ENCODE measurements around the gene ATP7B. TPM values are rescaled to one million over a fixed set of nuclear protein-coding genes. Genes with fewer than 3 reads are reported as not detected.

The ATP7B gene
- total and polyA plus RNA-seq, 2 of the 4 experiments (the other 2 are of a cell fraction): 2.7 to 2.9 TPM

GRCh38 chr13:51961493-51962403 is 49.5 kb downstream of the ATP7B start:
- no peaks in the 10 kb centered on the region for H3K36me3 ChIP-seq (ENCODE audit: control insufficient read depth, insufficient read depth, low read length)

More at GRCh38 chr13:51961493-51962403, 49.5 kb downstream of the ATP7B start:
- no peak overlapping the region for H4K91ac ChIP-seq (ENCODE audit: insufficient read depth, low read depth, low read length)
- no peak overlapping the region for H3K18ac ChIP-seq (ENCODE audit: low read depth, low read length)
- no peak overlapping the region for H3K56ac ChIP-seq (ENCODE audit: extremely low read depth, insufficient read depth, low read length)
- no peaks in the 10 kb centered on the region for H3K9me3 ChIP-seq (ENCODE audit: control insufficient read depth, insufficient read depth, low read length)
- 100% methylated on average over 2 of the region's 5 CpGs; no CpG with 5 or more reads in 1 of the 2 experiments for WGBS, 2 experiments (ENCODE audit: extremely low coverage in 2 of 2, insufficient read length in 1 of 2)
- no peak overlapping the region for H4K8ac ChIP-seq (ENCODE audit: low read depth in 2 of 2, low read length in 2 of 2)
- intact Hi-C loops (cut with micrococcal nuclease) (no loop called here), dilution Hi-C loops (cut with HindIII; ENCODE audit: low sequenced_read_pairs, unreplicated experiment) (no loop called here), in situ Hi-C loops (cut with MboI; ENCODE audit: low sequenced_read_pairs) (no loop called here)
- no peak overlapping the region for H3K27ac ChIP-seq (ENCODE audit: insufficient read depth, low read length)
- no peak overlapping the region for H2AK5ac ChIP-seq (ENCODE audit: low read depth, low read length)
- H3K14ac ChIP-seq (replicated peaks; ENCODE audit: low read depth, low read length): no peak overlapping the region
- no peaks in the 10 kb centered on the region for H3K79me1 ChIP-seq (ENCODE audit: low read depth in 1 of 2, low read length in 2 of 2)
- no peak overlapping the region for H2AFZ ChIP-seq (replicated peaks; ENCODE audit: low read length, poor library complexity)
- no peak overlapping the region for H3K9ac ChIP-seq (ENCODE audit: low read depth, low read length)
- no TSS peak for BruUV-seq (replicated peaks)
- no peak overlapping the region for H3K4me2 ChIP-seq (ENCODE audit: low read depth, low read length)
- POLR2A ChIA-PET (ENCODE audit: unreplicated experiment): no interaction called here
- no peak overlapping the region for H4K5ac ChIP-seq (ENCODE audit: low read depth, low read length)
- DNase-seq (no peak), ATAC-seq (ENCODE audit: low read depth) (no peak)
- no peak overlapping the region for H3K4ac ChIP-seq (ENCODE audit: low read depth, low read length)
- CTCF ChIA-PET: interaction anchor here (0.6 kb wide), 1 partner anchor 155 kb away, joined by 3 read pairs; no protein-coding TSS in a partner anchor
- H2BK15ac ChIP-seq (ENCODE audit: low read depth, low read length): no peak overlapping the region
- H2BK5ac ChIP-seq (ENCODE audit: low read depth, low read length, poor library complexity, severe bottlenecking): no peak overlapping the region
- H3K23ac ChIP-seq (ENCODE audit: low read depth, low read length): no peak overlapping the region
- no peak overlapping the region for H2BK120ac ChIP-seq (ENCODE audit: low read depth, low read length)
- no peaks in the 10 kb centered on the region for H3K27me3 ChIP-seq (ENCODE audit: control insufficient read depth, insufficient read depth, low read length)
- no peaks in the 10 kb centered on the region for H4K20me1 ChIP-seq (ENCODE audit: insufficient read depth, low read length)
- no peak overlapping the region for H2AK9ac ChIP-seq (replicated peaks; ENCODE audit: low read depth, low read length, poor library complexity)
- H3K4me3 ChIP-seq (ENCODE audit: insufficient read depth, low read depth, low read length): no peak overlapping the region
- H2BK20ac ChIP-seq (ENCODE audit: low read depth, low read length): no peak overlapping the region
- no peaks in the 10 kb centered on the region for H3K4me1 ChIP-seq (ENCODE audit: control insufficient read depth, insufficient read depth, low read length)
- no peaks in the 10 kb centered on the region for H3K9me1 ChIP-seq (ENCODE audit: insufficient read depth, low read length)
- no peak for TF ChIP-seq RFX5 (IDR thresholded peaks at IDR 0.05; ENCODE audit: low read depth, low read length)
- no peak for TF ChIP-seq SMC3 (IDR thresholded peaks at IDR 0.05; ENCODE audit: low read depth, low read length)
- TF ChIP-seq MXI1 (IDR thresholded peaks at IDR 0.05; ENCODE audit: borderline replicate concordance, low read depth, low read length): no peak
- no peak for TF ChIP-seq POLR2A (IDR thresholded peaks at IDR 0.05; ENCODE audit: low read depth, low read length)
- TF ChIP-seq BHLHE40 (IDR thresholded peaks at IDR 0.05; ENCODE audit: low read depth, low read length): no peak
- TF ChIP-seq MAFK (IDR thresholded peaks at IDR 0.05; ENCODE audit: low read depth, low read length): no peak
- TF ChIP-seq, protein P1, sequence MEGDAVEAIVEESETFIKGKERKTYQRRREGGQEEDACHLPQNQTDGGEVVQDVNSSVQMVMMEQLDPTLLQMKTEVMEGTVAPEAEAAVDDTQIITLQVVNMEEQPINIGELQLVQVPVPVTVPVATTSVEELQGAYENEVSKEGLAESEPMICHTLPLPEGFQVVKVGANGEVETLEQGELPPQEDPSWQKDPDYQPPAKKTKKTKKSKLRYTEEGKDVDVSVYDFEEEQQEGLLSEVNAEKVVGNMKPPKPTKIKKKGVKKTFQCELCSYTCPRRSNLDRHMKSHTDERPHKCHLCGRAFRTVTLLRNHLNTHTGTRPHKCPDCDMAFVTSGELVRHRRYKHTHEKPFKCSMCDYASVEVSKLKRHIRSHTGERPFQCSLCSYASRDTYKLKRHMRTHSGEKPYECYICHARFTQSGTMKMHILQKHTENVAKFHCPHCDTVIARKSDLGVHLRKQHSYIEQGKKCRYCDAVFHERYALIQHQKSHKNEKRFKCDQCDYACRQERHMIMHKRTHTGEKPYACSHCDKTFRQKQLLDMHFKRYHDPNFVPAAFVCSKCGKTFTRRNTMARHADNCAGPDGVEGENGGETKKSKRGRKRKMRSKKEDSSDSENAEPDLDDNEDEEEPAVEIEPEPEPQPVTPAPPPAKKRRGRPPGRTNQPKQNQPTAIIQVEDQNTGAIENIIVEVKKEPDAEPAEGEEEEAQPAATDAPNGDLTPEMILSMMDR (conservative IDR thresholded peaks at IDR 0.05; ENCODE audit: low read depth, low read length): no peak

Measured in IMR-90 (cell line).